OCI-M2 (cell line): Measurements from ENCODE around the gene MYADM.
"Not testable (repeated sequence)": the region's sequence is repeated elsewhere in the genome, so short reads cannot be mapped to it uniquely, and the experiment has no call there.

ENCODE experiments used
- DNase-seq: peaks from one replicate; lab custom pipeline; 2025; ENCODE audit not compliant: unreplicated experiment; lab: John Stamatoyannopoulos, UW

The MYADM gene, protein sequence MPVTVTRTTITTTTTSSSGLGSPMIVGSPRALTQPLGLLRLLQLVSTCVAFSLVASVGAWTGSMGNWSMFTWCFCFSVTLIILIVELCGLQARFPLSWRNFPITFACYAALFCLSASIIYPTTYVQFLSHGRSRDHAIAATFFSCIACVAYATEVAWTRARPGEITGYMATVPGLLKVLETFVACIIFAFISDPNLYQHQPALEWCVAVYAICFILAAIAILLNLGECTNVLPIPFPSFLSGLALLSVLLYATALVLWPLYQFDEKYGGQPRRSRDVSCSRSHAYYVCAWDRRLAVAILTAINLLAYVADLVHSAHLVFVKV

DNA sequence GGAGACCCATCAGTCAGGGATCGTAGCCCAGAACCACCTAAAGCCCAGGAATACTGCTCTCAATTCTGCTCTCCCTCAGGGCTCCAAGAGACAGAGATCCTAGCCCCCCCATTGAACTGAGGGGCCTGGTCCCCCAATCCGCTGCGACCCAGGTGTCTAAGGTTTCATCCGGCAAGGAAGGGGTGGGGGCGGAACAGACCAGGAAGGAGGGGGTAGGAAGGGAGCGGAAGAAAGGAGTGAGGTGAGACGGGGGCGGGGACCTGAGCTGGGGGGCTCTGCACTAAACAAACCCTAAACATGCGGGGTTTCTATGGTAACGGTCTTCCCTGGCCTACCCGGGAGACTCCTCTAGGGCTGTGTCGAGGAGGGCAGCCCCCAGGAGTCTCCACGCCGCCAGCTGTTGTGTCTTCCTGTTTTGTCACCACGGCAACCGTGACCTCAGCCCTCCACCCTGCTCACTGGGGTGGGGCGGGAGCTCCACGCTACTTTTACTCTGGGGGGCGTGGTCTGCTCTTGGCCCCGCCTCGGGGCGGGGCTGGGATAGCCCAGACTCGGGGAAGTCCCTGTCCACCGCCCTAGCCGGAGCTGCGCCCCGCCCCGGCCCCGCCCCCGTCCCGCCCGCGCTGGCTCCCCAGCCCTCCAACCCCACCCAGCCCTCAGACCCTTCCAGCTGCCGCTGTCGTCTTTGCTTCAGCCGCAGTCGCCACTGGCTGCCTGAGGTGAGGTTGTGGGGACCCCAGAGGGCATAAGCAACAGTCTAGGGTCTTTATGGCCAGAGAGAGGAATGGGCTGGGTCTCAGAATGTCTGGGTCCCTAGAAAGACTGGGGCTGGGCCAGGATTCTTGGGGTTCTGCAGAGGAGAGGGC, at the start of gene MYADM:
Gene MYADM, plus strand, starts transcription at position 659 of the 866 bp plus-strand sequence. CDS start 5,647 bp downstream, outside the sequence.
- peak; percentile 87 for DNase-seq

DNA sequence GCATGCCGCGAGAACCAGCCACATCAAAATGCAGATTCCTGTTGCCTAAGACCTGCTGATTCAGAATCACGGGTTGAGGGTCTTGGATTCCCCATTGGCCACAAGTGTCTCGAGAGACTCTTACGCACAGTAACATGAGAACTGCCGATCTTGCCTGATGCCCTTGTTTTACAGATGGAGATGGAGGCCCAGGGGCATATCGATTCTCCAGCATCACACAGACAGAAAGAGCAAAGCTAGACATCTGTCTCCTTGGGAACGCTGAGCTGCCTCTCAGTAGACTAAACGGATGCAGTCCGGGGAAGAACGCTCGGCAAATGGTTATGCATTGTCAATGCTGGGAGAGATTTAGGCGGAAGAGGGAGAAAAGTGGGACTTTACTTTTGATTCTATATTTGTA, 48.9 kb upstream of the MYADM start:
- DNase-seq, result no peak

DNA sequence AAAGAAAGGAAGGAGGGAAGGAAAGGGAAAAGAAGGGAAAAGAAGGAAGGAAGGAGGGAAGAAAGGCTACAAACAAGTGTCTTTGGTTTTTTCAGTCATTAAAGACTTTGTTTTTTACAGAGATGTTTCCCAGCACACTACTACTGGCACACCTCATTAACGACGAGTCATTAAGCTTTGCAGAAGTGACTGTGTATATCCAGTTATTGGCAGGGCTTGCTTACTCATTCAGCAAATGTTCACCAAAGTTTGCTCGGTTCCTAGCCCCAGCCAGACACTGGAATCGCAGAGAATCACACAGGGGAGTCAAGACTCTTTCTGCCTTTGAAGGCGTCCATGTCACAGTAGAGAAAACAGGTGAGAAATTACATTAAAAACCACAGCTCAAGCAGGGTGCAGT, 47.8 kb upstream of the MYADM start:
- DNase-seq, result no peak

DNA sequence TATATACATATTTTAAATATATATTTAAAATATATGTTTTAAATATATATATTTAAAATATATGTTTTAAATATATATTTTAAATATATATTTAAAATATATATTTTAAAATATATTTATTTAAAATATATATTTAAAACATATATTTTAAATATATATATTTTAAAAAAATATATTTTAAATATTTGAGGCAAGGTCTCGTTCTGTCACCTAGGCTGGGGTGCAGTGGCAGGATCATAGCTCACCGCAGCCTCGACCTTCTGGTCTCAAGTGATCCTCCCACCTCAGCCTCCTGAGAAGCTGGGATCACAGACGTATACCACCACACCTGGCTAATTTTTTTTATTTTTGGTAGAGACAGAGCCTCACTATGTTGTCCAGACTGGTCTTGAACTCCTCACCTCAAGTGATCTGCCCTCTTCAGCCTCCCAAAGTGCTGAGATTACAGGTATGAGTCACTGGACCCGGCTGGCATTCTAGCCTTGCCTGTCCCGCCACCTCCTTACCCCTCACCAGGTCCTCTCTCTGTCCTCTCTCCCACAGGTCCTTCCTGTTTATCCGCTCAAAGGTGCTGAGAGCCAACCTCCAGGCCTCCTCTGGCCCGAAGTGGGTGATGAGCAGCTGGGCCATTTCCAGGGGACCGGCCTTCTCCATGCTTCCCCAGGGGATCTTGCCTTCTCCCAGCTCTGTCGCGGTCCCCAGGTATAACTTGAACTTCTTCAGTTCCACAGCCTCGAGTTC, 44.1 kb upstream of the MYADM start:
- no peak for DNase-seq

DNA sequence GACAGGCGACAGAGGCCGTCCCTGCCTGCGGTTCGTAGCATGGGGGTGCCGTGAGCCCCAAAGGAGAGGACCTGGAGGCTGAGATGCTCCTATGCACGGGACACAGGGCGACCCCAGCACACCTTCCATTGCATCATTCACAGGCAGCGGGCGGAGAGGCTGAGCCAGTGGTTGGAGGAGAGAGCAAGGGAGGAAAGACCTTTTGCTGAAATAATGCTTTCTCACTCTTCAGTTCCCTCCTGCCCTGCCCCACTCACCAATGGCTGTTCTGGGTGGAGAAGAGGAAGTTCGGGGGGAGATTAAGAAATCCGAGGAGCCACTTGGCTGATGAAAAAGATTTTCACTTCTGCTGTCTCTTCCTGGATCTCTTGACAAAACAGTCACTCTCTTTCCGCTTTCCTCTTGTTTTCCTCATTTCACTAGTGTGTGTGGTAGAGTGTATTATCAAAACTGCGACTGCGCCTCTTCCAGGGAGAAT, 43.5 kb upstream of the MYADM start, which contains the start of gene NLRP12:
Gene NLRP12, minus strand, starts transcription at position 181 of the 478 bp plus-strand sequence. Its CDS starts 140 bp downstream, at position 41.
- DNase-seq, result no peak

DNA sequence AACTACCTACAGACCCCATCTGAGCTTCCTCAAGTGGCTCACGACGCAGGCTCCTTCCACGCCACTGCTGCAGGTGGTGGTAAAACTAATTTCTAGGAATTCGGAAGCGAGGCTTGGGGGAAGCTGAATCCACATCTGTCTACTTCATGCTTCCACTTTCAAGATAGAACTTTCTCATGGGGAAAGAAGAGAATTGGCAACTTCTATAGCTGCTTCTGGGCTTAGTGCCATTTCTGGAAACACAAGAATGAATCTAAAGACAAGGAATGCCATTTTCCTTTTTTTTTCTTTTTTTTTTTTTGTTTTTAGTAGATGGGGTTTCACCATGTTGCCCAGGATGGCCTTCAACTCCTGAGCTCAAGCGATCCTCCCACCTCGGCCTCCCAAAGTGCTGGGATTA, 40.8 kb upstream of the MYADM start:
- no peak for DNase-seq

DNA sequence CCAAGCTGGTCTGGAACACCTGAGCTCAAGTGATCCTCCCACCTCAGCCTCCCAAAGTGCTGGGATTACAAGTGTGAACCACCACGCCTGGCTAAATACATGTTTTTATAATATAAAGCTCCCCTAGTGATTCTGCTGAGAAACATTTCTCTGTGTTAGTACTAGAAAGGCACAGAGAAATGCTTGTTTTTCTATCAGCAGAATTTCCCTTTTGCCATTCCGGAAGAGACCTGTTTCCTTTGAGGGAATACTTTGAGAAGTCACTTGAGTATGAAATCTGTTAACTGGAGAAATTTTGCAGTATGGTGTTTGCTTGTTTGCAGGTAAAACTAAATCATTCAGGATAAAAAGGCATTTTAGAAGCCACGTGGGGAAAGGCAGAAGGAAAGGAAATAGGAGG, 39.2 kb upstream of the MYADM start:
- DNase-seq, result no peak

DNA sequence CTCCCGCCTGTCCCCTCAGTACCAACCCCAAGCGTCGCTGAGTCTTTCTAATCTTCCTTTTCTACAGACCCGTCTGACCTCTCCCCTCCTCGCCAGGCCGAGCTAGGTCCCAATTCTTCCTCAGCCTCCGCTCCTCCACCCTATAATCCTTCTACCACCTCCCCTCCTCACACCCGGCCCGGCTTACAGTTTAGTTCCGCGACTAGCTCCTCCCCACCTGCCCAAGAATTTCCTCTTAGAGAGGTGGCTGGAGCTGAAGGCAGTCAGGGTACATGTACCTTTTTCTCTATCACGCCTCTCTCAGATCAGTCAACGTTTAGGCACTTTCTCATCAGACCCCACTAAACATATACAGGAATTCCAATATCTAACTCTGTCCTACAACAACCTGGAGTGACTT, 34.8 kb upstream of the MYADM start:
- not testable (repeated sequence) for DNase-seq

DNA sequence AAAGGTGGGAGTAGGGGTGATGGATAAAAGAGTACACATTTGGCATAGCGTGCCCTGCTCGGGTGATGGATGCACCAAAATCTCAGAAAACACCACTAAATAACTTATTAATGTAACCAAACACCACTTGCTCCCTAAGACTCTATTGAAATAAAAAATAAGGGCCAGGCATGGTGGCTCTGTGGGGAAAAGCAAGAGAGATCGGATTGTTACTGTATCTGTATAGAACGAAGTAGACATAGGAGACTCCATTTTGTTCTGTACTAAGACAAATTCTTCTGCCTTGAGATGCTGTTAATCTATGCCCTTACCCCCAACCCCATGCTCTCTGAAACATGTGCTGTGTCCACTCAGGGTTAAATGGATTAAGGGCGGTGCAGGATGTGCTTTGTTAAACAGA, 29.2 kb upstream of the MYADM start:
- not testable (repeated sequence) for DNase-seq

DNA sequence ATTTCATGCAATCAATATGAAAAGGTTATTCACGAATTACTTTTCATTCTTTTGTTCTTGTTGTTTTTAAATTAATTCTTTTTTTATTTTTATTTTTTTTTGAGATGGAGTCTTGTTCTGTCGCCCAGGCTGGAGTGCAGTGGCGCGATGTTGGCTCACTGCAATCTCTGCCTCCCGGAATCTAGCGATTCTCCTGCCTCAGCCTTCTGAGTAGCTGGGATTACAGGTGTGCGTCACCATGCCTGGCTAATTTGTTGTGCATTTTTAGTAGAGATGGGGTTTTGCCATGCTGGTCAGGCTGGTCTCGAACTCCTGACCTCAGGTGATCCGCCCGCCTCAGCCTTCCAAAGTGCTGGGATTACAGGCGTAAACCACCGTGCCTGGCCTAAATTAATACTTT, 27.4 kb upstream of the MYADM start:
- DNase-seq, result not testable (repeated sequence)

DNA sequence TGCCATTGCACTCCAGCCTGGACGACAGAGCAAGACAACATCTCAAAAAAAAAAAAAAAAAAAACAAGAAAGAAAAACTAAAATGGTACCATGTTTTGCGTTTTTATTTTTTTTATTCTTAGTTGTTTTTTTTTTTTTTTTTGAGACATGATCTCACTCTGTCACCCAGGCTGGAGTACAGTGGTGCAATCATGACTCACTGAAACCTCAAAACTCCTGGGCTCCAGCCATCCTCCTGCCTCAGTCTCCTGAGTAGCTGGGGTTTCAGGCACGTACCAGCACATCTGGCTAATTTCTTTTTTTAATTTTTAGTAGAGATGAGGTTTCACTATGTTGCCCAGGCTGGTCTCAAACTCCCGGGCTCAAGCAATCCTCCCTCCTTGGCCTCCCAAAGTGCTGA, 26.8 kb upstream of the MYADM start:
- not testable (repeated sequence) for DNase-seq

DNA sequence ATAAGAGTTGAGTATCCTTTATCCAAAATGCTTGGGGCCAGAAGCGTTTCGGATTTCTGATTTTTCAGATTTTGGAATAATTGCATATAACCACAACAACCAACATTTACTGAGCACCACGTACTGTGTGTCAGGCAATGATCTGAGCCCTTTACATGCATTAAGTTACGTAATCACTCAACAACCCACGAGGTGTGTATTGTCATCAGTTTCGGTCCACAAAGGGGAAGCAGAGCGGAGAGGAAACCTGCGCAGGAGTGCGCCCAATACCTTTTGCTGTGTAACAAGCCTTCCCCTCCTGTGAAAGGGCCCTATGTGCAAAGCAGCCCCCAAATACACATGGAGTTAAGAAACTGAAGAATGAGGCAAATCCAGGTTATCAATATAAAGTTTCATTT, 22.8 kb upstream of the MYADM start:
- DNase-seq, result no peak

DNA sequence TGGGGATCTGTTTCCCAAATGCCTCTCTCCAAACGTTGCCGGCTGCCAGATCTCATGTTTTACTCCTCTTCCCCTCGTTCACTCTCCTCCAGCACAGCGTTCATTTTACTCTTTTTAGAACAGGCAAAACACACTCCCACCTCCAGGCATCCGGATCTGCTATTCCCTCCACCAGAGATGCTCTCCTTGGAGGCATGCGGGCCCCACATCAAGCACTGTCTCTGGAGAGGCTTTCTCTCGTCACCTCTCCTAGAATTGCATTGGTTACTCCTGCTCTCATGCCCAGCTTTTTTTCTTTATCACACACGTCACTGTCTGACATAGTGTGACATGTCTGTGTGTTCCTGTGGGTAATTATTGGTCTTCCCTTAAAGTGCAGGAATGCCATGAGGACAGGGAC, 20.1 kb upstream of the MYADM start:
- DNase-seq, result no peak

DNA sequence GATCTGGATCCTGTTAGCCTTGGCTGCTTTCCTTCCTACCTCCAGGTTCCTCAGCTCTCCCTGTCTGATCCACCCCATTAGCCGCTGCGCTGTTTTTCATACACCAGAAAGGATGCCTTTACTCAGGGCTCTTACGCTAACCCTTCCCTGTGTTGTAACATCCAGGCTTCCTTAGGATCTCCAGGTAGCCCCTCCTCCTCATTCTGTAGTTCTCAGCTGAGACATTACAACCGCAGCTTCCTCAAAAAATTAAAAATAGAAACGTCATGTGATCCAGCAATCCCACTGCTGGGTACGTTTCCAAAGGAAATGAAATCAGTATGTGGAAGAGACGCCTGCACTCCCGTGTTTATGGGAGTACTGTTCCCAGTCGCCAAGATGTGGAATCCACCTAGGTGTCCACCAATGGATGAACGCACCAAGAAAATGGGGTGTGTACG, 18.4 kb upstream of the MYADM start:
- no peak for DNase-seq

DNA sequence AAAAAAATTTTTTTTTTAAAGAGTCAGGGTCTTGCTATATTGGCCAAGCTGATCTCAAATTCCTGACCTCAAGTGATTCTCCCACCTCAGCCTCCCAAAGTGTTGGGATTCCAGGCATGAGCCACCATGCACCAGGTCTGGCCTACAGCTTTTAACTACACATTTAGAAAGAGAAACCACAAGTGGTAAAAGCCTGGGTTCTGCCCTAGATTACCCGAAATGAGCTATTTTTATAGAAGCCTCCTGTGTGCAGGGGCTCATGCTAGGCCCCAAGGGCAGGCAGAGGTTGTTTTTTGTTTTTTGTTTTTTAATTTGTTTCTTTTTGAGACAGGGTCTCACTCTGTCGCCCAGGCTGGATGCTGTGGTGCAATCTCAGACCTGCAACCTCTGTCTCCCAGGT, 14.0 kb upstream of the MYADM start:
- no peak for DNase-seq

DNA sequence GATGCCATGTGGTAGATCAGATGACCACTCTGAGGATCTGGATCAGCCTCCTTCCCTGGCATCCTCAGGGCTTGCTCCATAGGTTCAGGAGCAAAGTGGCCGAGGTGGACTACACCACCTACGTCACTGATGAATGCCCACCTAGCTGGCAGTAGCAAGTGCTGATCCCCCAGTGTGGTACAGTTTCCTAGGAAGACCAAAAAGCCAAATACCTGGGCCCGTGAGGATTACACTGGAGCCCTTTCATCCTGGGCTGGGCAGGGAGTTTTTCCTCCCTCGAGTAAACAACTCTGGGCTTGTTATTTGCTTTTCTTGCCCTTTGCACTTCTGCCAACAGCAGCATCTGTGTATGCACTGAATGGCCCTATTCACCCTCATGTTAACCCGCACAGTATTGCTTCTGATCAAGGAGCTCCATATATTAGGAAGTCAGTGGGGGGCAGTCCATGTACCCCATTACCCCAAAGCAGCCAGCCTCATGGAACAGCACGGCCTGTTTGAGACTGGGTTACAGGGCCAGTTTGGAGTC, 3.3 kb upstream of the MYADM start:
- DNase-seq, result no peak

DNA sequence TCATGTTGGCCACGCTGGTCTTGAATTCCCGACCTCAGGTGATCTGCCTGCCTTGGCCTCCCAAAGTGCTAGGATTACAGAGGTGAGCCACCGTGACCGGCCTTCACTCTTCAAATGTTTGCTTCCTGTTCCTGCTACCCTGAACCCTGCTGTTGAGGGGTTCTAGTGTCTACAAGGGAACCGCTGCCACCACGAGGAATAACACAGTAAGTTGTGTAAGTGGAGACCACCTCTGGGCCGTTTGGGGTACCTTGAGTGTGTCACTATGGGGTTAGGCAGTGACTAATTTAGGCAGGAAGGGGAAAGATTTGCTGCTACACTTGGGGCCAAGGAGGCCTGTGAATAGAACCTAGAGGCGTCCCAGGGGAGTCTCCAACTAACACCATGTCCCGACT, 2.2 kb upstream of the MYADM start:
- DNase-seq, result no peak

DNA sequence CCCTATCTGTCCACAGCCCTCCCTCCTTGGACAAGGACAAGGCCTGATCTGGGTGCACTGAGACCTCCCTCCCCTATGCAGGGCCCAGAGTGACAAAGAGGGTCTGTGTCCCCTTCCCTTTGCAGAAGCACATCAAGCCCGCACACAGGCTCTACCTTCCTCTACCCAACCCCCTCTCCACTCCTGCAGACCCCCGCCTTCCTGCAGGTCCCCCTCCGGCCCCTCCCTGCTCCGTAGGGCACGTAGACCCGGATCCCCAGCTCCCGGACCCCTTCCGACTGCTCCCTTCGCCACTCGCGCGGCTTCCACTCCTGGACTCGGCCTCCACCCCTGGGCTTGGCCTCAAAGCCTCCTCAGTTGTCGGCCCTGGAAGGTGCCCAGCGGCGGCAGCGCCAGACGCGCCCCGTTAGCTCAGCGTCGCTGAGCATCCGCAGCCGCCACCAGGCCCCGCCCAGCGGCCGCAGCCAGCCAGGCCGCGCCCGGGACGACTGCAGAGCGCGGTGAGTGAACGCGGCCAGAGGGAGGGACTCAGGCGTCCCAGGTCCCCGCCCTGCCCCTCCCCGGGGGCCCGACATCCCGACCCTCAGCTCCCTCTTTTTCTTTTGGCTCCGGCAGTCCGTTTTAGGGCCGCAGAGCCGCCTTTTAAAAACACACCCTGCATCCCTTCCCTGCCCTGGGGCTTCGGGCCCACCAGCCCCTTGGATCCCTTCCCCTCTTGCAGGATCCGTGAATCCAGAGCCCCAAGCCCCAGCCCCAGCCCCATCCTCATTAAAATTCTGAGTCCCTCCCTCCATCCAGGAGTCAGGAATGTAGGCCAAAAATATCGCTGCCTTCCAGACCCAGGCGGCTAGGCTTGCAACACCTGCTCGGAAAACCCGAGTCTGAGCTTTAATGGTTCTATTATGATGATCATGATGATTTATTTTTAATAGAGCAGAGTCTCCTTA, 1.5 kb upstream of the MYADM start:
- no peak for DNase-seq

DNA sequence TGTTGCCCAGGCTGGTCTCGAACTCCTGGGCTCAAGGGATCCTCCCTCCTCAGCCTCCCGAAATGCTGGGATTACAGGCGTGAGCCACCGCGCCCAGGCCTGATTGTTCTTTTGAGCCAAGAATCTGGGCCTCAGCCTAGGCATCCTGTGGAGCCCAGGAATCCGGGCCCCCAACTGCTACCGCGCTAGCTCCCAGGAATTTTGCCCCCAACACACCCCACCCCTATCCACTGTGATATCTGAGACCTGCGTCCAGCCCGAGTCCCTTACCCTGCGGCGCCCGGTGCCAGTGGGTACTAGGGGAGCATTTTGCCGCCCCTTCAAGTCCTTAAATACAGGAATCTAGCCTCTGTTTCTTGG, 838 bp upstream of the MYADM start:
- no peak for DNase-seq
